Osteoblast (primary cell): Measurements from ENCODE around the gene PLCG1. TPM values are rescaled to one million over a fixed set of nuclear protein-coding genes. Genes with fewer than 3 reads are reported as not detected.

ENCODE experiments used
- DNase-seq: peaks from one replicate; pipeline ENCODE4 v3.0.0; 2011; ENCODE audit warnings: low spot score, mixed read lengths; ENCODE audit not compliant: insufficient read length; ENCODE audit errors: missing footprints
- H2AFZ ChIP-seq: 2 replicates; pipeline ENCODE4 v1.6.0; 2011; ENCODE audit warnings: mild to moderate bottlenecking, low read length
- H3K27ac ChIP-seq: 2 replicates; pipeline ENCODE4 v1.5.1; 2011; ENCODE audit warnings: mild to moderate bottlenecking, low read depth, low read length, moderate library complexity
- H3K27me3 ChIP-seq: 2 replicates; pipeline ENCODE4 v1.6.0; 2012; ENCODE audit warnings: mild to moderate bottlenecking, control low read depth, inconsistent platforms, low read length, moderate library complexity; ENCODE audit not compliant: insufficient read depth
- H3K36me3 ChIP-seq: 2 replicates; pipeline ENCODE4 v1.5.1; 2011; ENCODE audit warnings: mild to moderate bottlenecking, low read length, control low read depth, moderate library complexity; ENCODE audit not compliant: insufficient read depth
- H3K4me1 ChIP-seq: 2 replicates; pipeline ENCODE4 v1.5.1; 2011; ENCODE audit warnings: mild to moderate bottlenecking, low read length, control low read depth, moderate library complexity; ENCODE audit not compliant: insufficient read depth
- H3K4me2 ChIP-seq: 2 replicates; pipeline ENCODE4 v1.6.0; 2011; ENCODE audit warnings: mild to moderate bottlenecking, low read length; ENCODE audit not compliant: insufficient read depth
- H3K4me3 ChIP-seq: fragments of 200-600 bp; sonication (generic); 3 replicates; pipeline ENCODE4 v1.5.1; 2012; ENCODE audit warnings: mild to moderate bottlenecking, low read length, inconsistent platforms; ENCODE audit not compliant: insufficient read depth
- H3K79me2 ChIP-seq: 2 replicates; pipeline ENCODE4 v1.6.0; 2012; ENCODE audit warnings: mild to moderate bottlenecking, low read length, control low read depth, inconsistent platforms; ENCODE audit not compliant: insufficient read depth
- H3K9me3 ChIP-seq: 2 replicates; pipeline ENCODE4 v1.5.1; 2011; ENCODE audit warnings: low read depth, low read length, control low read depth
- H4K20me1 ChIP-seq: 2 replicates; pipeline ENCODE4 v1.6.0; 2012; ENCODE audit warnings: mild to moderate bottlenecking, low read length, control low read depth; ENCODE audit not compliant: insufficient read depth
- total RNA-seq: library from RNA; depleted of rRNA; stranded (reverse); fragments of >200 nt; gene quantifications from 2 replicates; pipeline ENCODE4 v1.2.3, GENCODE V29; 2012
- TF ChIP-seq, protein P1 (sequence below): IDR thresholded peaks from 2 replicates; pipeline ENCODE4 v1.5.1; 2011; ENCODE audit warnings: mild to moderate bottlenecking, low read depth, low read length, moderate library complexity; ENCODE audit errors: extremely low read depth

Gene PLCG1
- total RNA-seq, 1 donor = 72.4 TPM

DNA sequence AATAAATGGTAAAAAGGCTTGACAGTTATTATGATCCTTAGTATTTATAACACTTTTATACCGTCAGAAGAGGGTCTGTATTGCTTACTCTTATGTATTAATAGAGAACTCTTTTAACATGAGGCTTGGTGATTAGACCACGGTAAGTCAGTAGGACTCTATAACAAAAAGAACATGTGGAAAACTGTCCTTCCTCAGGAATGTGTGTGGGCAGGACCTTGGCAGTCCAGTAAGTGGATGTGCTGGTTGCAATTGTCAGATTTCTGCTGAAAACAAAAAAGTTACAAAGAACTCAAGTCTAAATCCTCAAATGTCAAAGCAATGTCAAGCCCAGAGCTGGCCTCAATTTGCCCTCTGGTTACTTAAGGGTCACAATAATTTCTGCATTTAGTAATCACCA lies 81.1 kb downstream of the PLCG1 start:
- TF ChIP-seq, protein P1, sequence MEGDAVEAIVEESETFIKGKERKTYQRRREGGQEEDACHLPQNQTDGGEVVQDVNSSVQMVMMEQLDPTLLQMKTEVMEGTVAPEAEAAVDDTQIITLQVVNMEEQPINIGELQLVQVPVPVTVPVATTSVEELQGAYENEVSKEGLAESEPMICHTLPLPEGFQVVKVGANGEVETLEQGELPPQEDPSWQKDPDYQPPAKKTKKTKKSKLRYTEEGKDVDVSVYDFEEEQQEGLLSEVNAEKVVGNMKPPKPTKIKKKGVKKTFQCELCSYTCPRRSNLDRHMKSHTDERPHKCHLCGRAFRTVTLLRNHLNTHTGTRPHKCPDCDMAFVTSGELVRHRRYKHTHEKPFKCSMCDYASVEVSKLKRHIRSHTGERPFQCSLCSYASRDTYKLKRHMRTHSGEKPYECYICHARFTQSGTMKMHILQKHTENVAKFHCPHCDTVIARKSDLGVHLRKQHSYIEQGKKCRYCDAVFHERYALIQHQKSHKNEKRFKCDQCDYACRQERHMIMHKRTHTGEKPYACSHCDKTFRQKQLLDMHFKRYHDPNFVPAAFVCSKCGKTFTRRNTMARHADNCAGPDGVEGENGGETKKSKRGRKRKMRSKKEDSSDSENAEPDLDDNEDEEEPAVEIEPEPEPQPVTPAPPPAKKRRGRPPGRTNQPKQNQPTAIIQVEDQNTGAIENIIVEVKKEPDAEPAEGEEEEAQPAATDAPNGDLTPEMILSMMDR = no peak
- peak; percentile 86 for DNase-seq
- Histone ChIP-seq H2AFZ (no peak overlapping the region), H3K79me2 (peaks cover 51% of the 10 kb centered on the region), H4K20me1 (peaks cover 7% of the 10 kb centered on the region), H3K27me3 (no peaks in the 10 kb centered on the region), H3K4me3 (no peak overlapping the region), H3K9me3 (no peaks in the 10 kb centered on the region), H3K4me1 (peaks cover 13% of the 10 kb centered on the region), H3K27ac (no peak overlapping the region), H3K4me2 (peak overlapping the region; percentile 23), H3K36me3 (no peaks in the 10 kb centered on the region)

DNA sequence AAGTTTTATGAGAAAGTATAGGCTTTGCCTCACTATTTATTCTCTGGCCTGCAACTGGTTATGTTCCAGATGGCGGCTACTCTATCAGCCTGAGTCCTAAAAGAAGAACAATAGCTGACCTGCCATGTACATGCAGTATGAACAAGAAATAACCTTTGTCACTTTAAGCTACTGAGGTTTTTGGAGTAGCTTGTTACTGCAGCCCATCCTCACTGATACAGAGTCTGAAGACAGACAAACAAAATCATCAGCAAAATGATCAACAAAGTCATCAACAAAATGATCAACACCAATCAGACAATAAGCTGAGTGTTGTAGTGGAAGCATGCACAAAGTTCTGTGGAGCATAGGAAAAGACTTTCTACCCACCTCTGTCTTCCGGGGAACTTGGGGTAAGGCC lies 82.5 kb downstream of the PLCG1 start:
- no peak for DNase-seq
- Histone ChIP-seq H2AFZ (no peak overlapping the region), H3K27me3 (no peaks in the 10 kb centered on the region), H4K20me1 (peaks cover 7% of the 10 kb centered on the region), H3K4me3 (no peak overlapping the region), H3K36me3 (no peaks in the 10 kb centered on the region), H3K27ac (no peak overlapping the region), H3K4me2 (no peak overlapping the region), H3K9me3 (no peaks in the 10 kb centered on the region), H3K4me1 (peaks cover 10% of the 10 kb centered on the region), H3K79me2 (peaks cover 44% of the 10 kb centered on the region)
- TF ChIP-seq, protein P1 = no peak

GRCh38 chr20:41221614-41222218 lies 84.4 kb downstream of the PLCG1 start:
- H3K79me2 ChIP-seq = peaks cover 55% of the 10 kb centered on the region
- peaks cover 10% of the 10 kb centered on the region for H3K4me1 ChIP-seq
- H3K36me3 ChIP-seq = no peaks in the 10 kb centered on the region
- no peak overlapping the region for H3K4me2 ChIP-seq
- no peak for DNase-seq
- H3K4me3 ChIP-seq = no peak overlapping the region
- TF ChIP-seq, protein P1 = no peak
- H3K27ac ChIP-seq = no peak overlapping the region
- H3K9me3 ChIP-seq = no peaks in the 10 kb centered on the region
- H3K27me3 ChIP-seq = no peaks in the 10 kb centered on the region
- H2AFZ ChIP-seq = no peak overlapping the region
- H4K20me1 ChIP-seq = peaks cover 7% of the 10 kb centered on the region

DNA sequence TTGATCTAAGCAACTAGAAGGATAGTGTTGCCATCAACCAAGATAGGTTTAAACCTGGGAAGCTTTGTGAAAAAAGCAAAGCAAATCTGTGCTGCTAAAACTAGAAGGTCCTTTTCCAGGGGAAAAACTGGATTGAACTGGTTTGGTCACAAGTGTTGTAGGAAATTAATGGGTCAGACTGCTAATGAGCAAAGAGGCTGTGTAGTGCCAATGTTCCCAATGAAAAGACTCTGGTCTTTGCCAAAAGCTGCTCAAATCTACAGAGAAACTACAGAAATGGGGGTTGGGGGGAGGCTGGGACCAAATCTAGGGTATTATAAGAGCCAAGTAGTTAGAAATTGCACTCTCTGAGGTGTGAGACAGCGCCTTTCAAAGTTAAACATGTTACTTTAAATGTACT lies 85.0 kb downstream of the PLCG1 start:
- TF ChIP-seq, protein P1 = no peak
- no peak for DNase-seq
- H3K27ac ChIP-seq = no peak overlapping the region

More for the DNA sequence above, 85.0 kb downstream of the PLCG1 start:
- no peak overlapping the region for H3K4me3 ChIP-seq
- no peaks in the 10 kb centered on the region for H3K36me3 ChIP-seq
- peaks cover 10% of the 10 kb centered on the region for H3K4me1 ChIP-seq
- H2AFZ ChIP-seq = no peak overlapping the region
- H4K20me1 ChIP-seq = peaks cover 7% of the 10 kb centered on the region
- H3K79me2 ChIP-seq = peaks cover 59% of the 10 kb centered on the region
- H3K4me2 ChIP-seq = no peak overlapping the region
- no peaks in the 10 kb centered on the region for H3K27me3 ChIP-seq
- H3K9me3 ChIP-seq = no peaks in the 10 kb centered on the region
